Parathyroid adenoma (tissue), 2 donors: ENCODE data around the gene CLEC5A.
A peak's percentile ranks its signal among the peaks of the same experiment; 100 is the strongest.

Experiments used
- H2AFZ ChIP-seq: fragments of 300-600 bp; sonication (generic); one replicate; pipeline ENCODE4 v1.7.0; 2017; ENCODE audit warnings: antibody characterized with exemption, mild to moderate bottlenecking
- H3K27ac ChIP-seq: fragments of 300-600 bp; sonication (generic); one replicate; pipeline ENCODE4 v1.7.0; 2017
- H3K27me3 ChIP-seq: fragments of 300-600 bp; sonication (generic); one replicate; pipeline ENCODE4 v1.7.0; 2017; ENCODE audit warnings: low read length; ENCODE audit not compliant: control insufficient read depth, insufficient read depth
- H3K36me3 ChIP-seq: fragments of 300-600 bp; sonication (generic); one replicate; pipeline ENCODE4 v1.7.0; 2017; ENCODE audit warnings: low read length; ENCODE audit not compliant: control insufficient read depth, insufficient read depth
- H3K4me1 ChIP-seq: fragments of 300-600 bp; sonication (generic); one replicate; pipeline ENCODE4 v1.7.0; 2017; ENCODE audit warnings: control low read depth
- H3K4me2 ChIP-seq: fragments of 300-600 bp; sonication (generic); one replicate; pipeline ENCODE4 v1.7.0; 2017; ENCODE audit warnings: low read length
- H3K4me3 ChIP-seq: fragments of 300-600 bp; sonication (generic); one replicate; pipeline ENCODE4 v1.7.0; 2017; ENCODE audit warnings: low read depth, low read length
- H3K79me2 ChIP-seq: fragments of 300-600 bp; sonication (generic); one replicate; pipeline ENCODE4 v1.7.0; 2017; ENCODE audit warnings: control low read depth
- H3K9ac ChIP-seq: fragments of 300-600 bp; sonication (generic); one replicate; pipeline ENCODE4 v1.7.0; 2017; ENCODE audit warnings: mild to moderate bottlenecking
- H3K9me3 ChIP-seq: fragments of 300-600 bp; sonication (generic); one replicate; pipeline ENCODE4 v1.7.0; 2017; ENCODE audit warnings: low read length; ENCODE audit not compliant: control insufficient read depth
- CTCF ChIP-seq: fragments of 300-600 bp; sonication (generic); IDR thresholded peaks from one replicate; pipeline ENCODE4 v1.7.0; 2017; ENCODE audit warnings: antibody characterized with exemption, mild to moderate bottlenecking
- donor health status: primary hyperparathyroidism.

The CLEC5A gene

GRCh38 chr7:141976524-141977245 lies 29.9 kb upstream of the CLEC5A start:
- Histone ChIP-seq H3K27me3 (no peaks in the 10 kb centered on the region), H2AFZ (peak overlapping the region; percentile 88), H3K27ac (no peak overlapping the region), H3K4me1 (no peaks in the 10 kb centered on the region), H3K4me3 (peak overlapping the region; percentile 47), H3K36me3 (no peaks in the 10 kb centered on the region), H3K9me3 (no peaks in the 10 kb centered on the region), H3K79me2 (no peaks in the 10 kb centered on the region), H3K9ac (no peak overlapping the region), H3K4me2 (peak overlapping the region; percentile 88)
- TF ChIP-seq CTCF = no peak

GRCh38 chr7:141975806-141976523 lies 29.2 kb upstream of the CLEC5A start:
- Histone ChIP-seq H3K27me3 (no peaks in the 10 kb centered on the region), H3K4me3 (peak overlapping the region; percentile 47), H3K36me3 (no peaks in the 10 kb centered on the region), H2AFZ (peak overlapping the region; percentile 88), H3K4me2 (peak overlapping the region; percentile 88), H3K9me3 (no peaks in the 10 kb centered on the region), H3K79me2 (no peaks in the 10 kb centered on the region), H3K9ac (no peak overlapping the region), H3K4me1 (no peaks in the 10 kb centered on the region), H3K27ac (no peak overlapping the region)
- peak; percentile 97 for TF ChIP-seq CTCF

GRCh38 chr7:141974831-141975230 lies 28.1 kb upstream of the CLEC5A start:
- Histone ChIP-seq H3K79me2 (no peaks in the 10 kb centered on the region), H2AFZ (no peak overlapping the region), H3K4me2 (no peak overlapping the region), H3K4me1 (no peaks in the 10 kb centered on the region), H3K36me3 (no peaks in the 10 kb centered on the region), H3K4me3 (no peak overlapping the region), H3K9me3 (no peaks in the 10 kb centered on the region), H3K27ac (no peak overlapping the region), H3K9ac (no peak overlapping the region), H3K27me3 (no peaks in the 10 kb centered on the region)
- TF ChIP-seq CTCF = no peak

GRCh38 chr7:141973673-141974072 lies 26.9 kb upstream of the CLEC5A start, which contains the start of gene TAS2R38:
TAS2R38 (minus strand) TSS chr7:141973773; CDS start chr7:141973689, 84 bp downstream.
- no peak within 1 kb of the TSS for H3K4me3 ChIP-seq
- H3K79me2 ChIP-seq = no peaks in the 10 kb centered on the region
- H3K27ac ChIP-seq = no peak within 1 kb of the TSS
- H3K4me1 ChIP-seq = no peaks in the 10 kb centered on the region
- no peaks in the 10 kb centered on the region for H3K9me3 ChIP-seq
- H3K36me3 ChIP-seq = no peaks in the 10 kb centered on the region
- TF ChIP-seq CTCF = no peak
- no peak within 1 kb of the TSS for H3K9ac ChIP-seq
- H3K27me3 ChIP-seq = no peaks in the 10 kb centered on the region
- H2AFZ ChIP-seq = no peak within 1 kb of the TSS
- no peak within 1 kb of the TSS for H3K4me2 ChIP-seq
